CD4-positive, alpha-beta T cell (primary cell): Measurements from ENCODE around the gene MCC. TPM values are rescaled to one million over a fixed set of nuclear protein-coding genes. Genes with fewer than 3 reads are reported as not detected.

Experiments
- ATAC-seq: fragments of 200-7000 bp; cut with Tn5 transposase; one replicate; pipeline ENCODE4 v1.10.0; 2022; ENCODE audit warnings: mild to moderate bottlenecking; ENCODE audit not compliant: poor library complexity
- CTCF ChIA-PET: fragments of 350-600 bp; sonication (Branson Sonifier 250); formaldehyde crosslinking; loops from one replicate; lab custom pipeline; 2021; ENCODE audit warnings: antibody characterized with exemption, inconsistent platforms; lab: Charles Lee
- POLR2A ChIA-PET: fragments of 350-600 bp; sonication (Branson Sonifier 250); formaldehyde crosslinking; loops from one replicate; lab custom pipeline; 2021; ENCODE audit warnings: antibody characterized with exemption, inconsistent platforms; lab: Charles Lee
- DNase-seq, 14 experiments: peaks; one replicate each; pipeline ENCODE4 v3.0.0-alpha.2; 2013 to 2020; ENCODE audit warnings: mixed read lengths in 2 of 14
- H3K27ac ChIP-seq, 2 donors: one replicate each; pipeline versions ENCODE4 v1.5.1 to v1.7.0; 2013; ENCODE audit warnings: low read length in 2 of 2, low read depth in 1 of 2, mild to moderate bottlenecking in 1 of 2
- H3K27me3 ChIP-seq, 2 experiments: 1 replicate in 1 of 2; 2 replicates in 1 of 2; pipeline versions ENCODE4 v1.6.1 to v1.7.0; 2013; ENCODE audit warnings: low read length in 2 of 2, control low read depth in 1 of 2, mild to moderate bottlenecking in 1 of 2, moderate library complexity in 1 of 2; ENCODE audit not compliant: insufficient read depth in 2 of 2, control insufficient read depth in 1 of 2
- H3K36me3 ChIP-seq: one replicate; pipeline ENCODE4 v1.6.1; 2013; ENCODE audit warnings: low read length, control low read depth; ENCODE audit not compliant: insufficient read depth
- H3K4me1 ChIP-seq: one replicate; pipeline ENCODE4 v1.6.1; 2013; ENCODE audit warnings: low read length, control low read depth; ENCODE audit not compliant: insufficient read depth
- H3K4me3 ChIP-seq: one replicate; pipeline ENCODE4 v1.5.1; 2013; ENCODE audit warnings: mild to moderate bottlenecking, low read length, moderate library complexity
- H3K9me3 ChIP-seq, 2 experiments: 1 replicate in 1 of 2; 2 replicates in 1 of 2; pipeline versions ENCODE4 v1.6.1 to v1.7.0; 2013; ENCODE audit warnings: low read length in 2 of 2, mild to moderate bottlenecking in 2 of 2, control low read depth in 1 of 2, moderate library complexity in 1 of 2; ENCODE audit not compliant: control insufficient read depth in 1 of 2, insufficient read depth in 1 of 2
- H3K27ac Mint-ChIP-seq: one replicate; pipeline ENCODE4 v1.8.0; 2020; ENCODE audit warnings: mixed read lengths
- H3K27me3 Mint-ChIP-seq: one replicate; pipeline ENCODE4 v1.8.0; 2021; ENCODE audit warnings: mixed read lengths
- H3K36me3 Mint-ChIP-seq: one replicate; pipeline ENCODE4 v1.8.0; 2021; ENCODE audit warnings: low read depth, mixed read lengths
- H3K4me1 Mint-ChIP-seq: one replicate; pipeline ENCODE4 v1.8.0; 2021; ENCODE audit warnings: low read depth, mixed read lengths
- H3K4me3 Mint-ChIP-seq: one replicate; pipeline ENCODE4 v1.8.0; 2020; ENCODE audit warnings: mild to moderate bottlenecking, mixed read lengths
- H3K9me3 Mint-ChIP-seq: one replicate; pipeline ENCODE4 v1.8.0; 2020; ENCODE audit warnings: mixed read lengths
- CTCF ChIP-seq: fragments of 200-600 bp; IDR thresholded peaks from one replicate; pipeline ENCODE4 v1.8.0; 2022; ENCODE audit warnings: antibody characterized with exemption, mild to moderate bottlenecking
- intact Hi-C, 2 experiments: fragments of 100-400 bp; cut with DNase I in 1 of 2; cut with micrococcal nuclease in 1 of 2; formaldehyde crosslinking; loops; one replicate each; pipeline versions ENCODE4 v1.15.1 to v1.9.0; 2023 to 2025; cut with DNase I, micrococcal nuclease
- total RNA-seq, 174 experiments: library from RNA in 2 of 174; stranded (reverse) in 2 of 174; gene quantifications; one replicate each; pipeline ENCODE4 v1.2.3 and lab custom pipeline; 2021 to 2026

MCC gene
- total RNA-seq, 2 experiments from 2014 or later, result 3.2 to 3.3 TPM

- H3K36me3 ChIP-seq, result no peaks in the 10 kb centered on the region
- Mint-ChIP-seq H3K9me3 (no peaks in the 10 kb centered on the region), H3K4me1 (peaks cover 5% of the 10 kb centered on the region), H3K4me3 (no peak overlapping the region), H3K27ac (no peak overlapping the region), H3K36me3 (no peaks in the 10 kb centered on the region), H3K27me3 (peaks cover 10% of the 10 kb centered on the region)
- no peak for ATAC-seq
- TF ChIP-seq CTCF, result no peak
- no peak for DNase-seq
- CTCF ChIA-PET, result no interaction called here
- no peak overlapping the region for H3K27ac ChIP-seq
- POLR2A ChIA-PET, result no interaction called here
- no peaks in the 10 kb centered on the region for H3K27me3 ChIP-seq
- intact Hi-C loops, result no loop called here
- no peak overlapping the region for H3K4me3 ChIP-seq
- no peaks in the 10 kb centered on the region for H3K4me1 ChIP-seq
- no peaks in the 10 kb centered on the region for H3K9me3 ChIP-seq
Measured at GRCh38 chr5:113177225-113177624, 311.0 kb downstream of the MCC start.

- no peak for TF ChIP-seq CTCF
- no peaks in the 10 kb centered on the region for H3K27me3 ChIP-seq
- Mint-ChIP-seq H3K4me3 (no peak overlapping the region), H3K27ac (no peak overlapping the region), H3K27me3 (peaks cover 10% of the 10 kb centered on the region), H3K36me3 (no peaks in the 10 kb centered on the region), H3K4me1 (peaks cover under 1% of the 10 kb centered on the region), H3K9me3 (no peaks in the 10 kb centered on the region)
- DNase-seq (no peak), ATAC-seq (no peak)
- CTCF ChIA-PET, result no interaction called here
- intact Hi-C loops, result no loop called here
- H3K27ac ChIP-seq, result no peak overlapping the region
- H3K4me3 ChIP-seq, result no peak overlapping the region
- H3K36me3 ChIP-seq, result no peaks in the 10 kb centered on the region
- H3K9me3 ChIP-seq, result no peaks in the 10 kb centered on the region
- no peaks in the 10 kb centered on the region for H3K4me1 ChIP-seq
- POLR2A ChIA-PET, result no interaction called here
Measured at GRCh38 chr5:113176734-113177133, 311.5 kb downstream of the MCC start.

- no peak overlapping the region for H3K4me3 ChIP-seq
- no peak for TF ChIP-seq CTCF
- no peak overlapping the region for H3K27ac Mint-ChIP-seq
- no peaks in the 10 kb centered on the region for H3K9me3 Mint-ChIP-seq
- DNase-seq (no peak), ATAC-seq (no peak)
- no peak overlapping the region for H3K4me3 Mint-ChIP-seq
- H3K27me3 ChIP-seq, result no peaks in the 10 kb centered on the region
- H3K9me3 ChIP-seq, result no peaks in the 10 kb centered on the region
- peaks cover 10% of the 10 kb centered on the region for H3K27me3 Mint-ChIP-seq
- H3K4me1 Mint-ChIP-seq, result no peaks in the 10 kb centered on the region
- ChIA-PET POLR2A (no interaction called here), CTCF (no interaction called here)
- H3K36me3 ChIP-seq, result no peaks in the 10 kb centered on the region
- H3K27ac ChIP-seq, result no peak overlapping the region
- intact Hi-C loops, result no loop called here
- no peaks in the 10 kb centered on the region for H3K4me1 ChIP-seq
- no peaks in the 10 kb centered on the region for H3K36me3 Mint-ChIP-seq
Measured at GRCh38 chr5:113176196-113176595, 312.1 kb downstream of the MCC start.
